ENCODE data around the gene KANK4.
A peak's percentile ranks its signal among the peaks of the same experiment; 100 is the strongest.

The KANK4 gene

GRCh38 chr1:62336638-62336994 lies 17.4 kb upstream of the KANK4 start:
- Histone ChIP-seq H2AFZ (ENCODE audit: low read length) (no peak overlapping the region), H3K36me3 (ENCODE audit: insufficient read depth, low read length) (no peaks in the 10 kb centered on the region), H3K4me3 (ENCODE audit: low read length, poor library complexity, severe bottlenecking) (no peak overlapping the region), H3F3A (ENCODE audit: low read depth) (no peaks in the 10 kb centered on the region), H4K20me1 (ENCODE audit: insufficient read depth, low read length, poor library complexity, severe bottlenecking) (no peaks in the 10 kb centered on the region), H3K9me3 (ENCODE audit: insufficient read depth, low read depth, low read length) (no peaks in the 10 kb centered on the region), H3K79me2 (ENCODE audit: insufficient read depth, low read length) (no peaks in the 10 kb centered on the region), H3K27me3 (ENCODE audit: insufficient read depth, low read length, poor library complexity, severe bottlenecking) (no peaks in the 10 kb centered on the region), H3K9me2 (replicated peaks; ENCODE audit: low read depth, low read length) (no peaks in the 10 kb centered on the region), H3K9ac (ENCODE audit: low read depth, low read length, poor library complexity, severe bottlenecking) (no peak overlapping the region), H3K4me1 (ENCODE audit: insufficient read depth, low read length, poor library complexity, severe bottlenecking) (peaks cover 15% of the 10 kb centered on the region), H3K4me2 (ENCODE audit: low read depth, low read length, poor library complexity, severe bottlenecking) (no peak overlapping the region)
- no peak for TF ChIP-seq CTCF (conservative IDR thresholded peaks at IDR 0.05; ENCODE audit: low read length)
- TF ChIP-seq EZH2phosphoT487 (IDR thresholded peaks at IDR 0.05; ENCODE audit: borderline replicate concordance): no peak

GRCh38 chr1:62335656-62336055 lies 16.4 kb upstream of the KANK4 start:
- Histone ChIP-seq H2AFZ (ENCODE audit: low read length) (no peak overlapping the region), H3K4me1 (ENCODE audit: insufficient read depth, low read length, poor library complexity, severe bottlenecking) (peaks cover 15% of the 10 kb centered on the region), H4K20me1 (ENCODE audit: insufficient read depth, low read length, poor library complexity, severe bottlenecking) (no peaks in the 10 kb centered on the region), H3K9me3 (ENCODE audit: insufficient read depth, low read depth, low read length) (no peaks in the 10 kb centered on the region), H3K36me3 (ENCODE audit: insufficient read depth, low read length) (no peaks in the 10 kb centered on the region), H3K9ac (ENCODE audit: low read depth, low read length, poor library complexity, severe bottlenecking) (no peak overlapping the region), H3K79me2 (ENCODE audit: insufficient read depth, low read length) (no peaks in the 10 kb centered on the region), H3K9me2 (replicated peaks; ENCODE audit: low read depth, low read length) (no peaks in the 10 kb centered on the region), H3K4me3 (ENCODE audit: low read length, poor library complexity, severe bottlenecking) (no peak overlapping the region), H3F3A (ENCODE audit: low read depth) (no peaks in the 10 kb centered on the region), H3K4me2 (ENCODE audit: low read depth, low read length, poor library complexity, severe bottlenecking) (no peak overlapping the region), H3K27me3 (ENCODE audit: insufficient read depth, low read length, poor library complexity, severe bottlenecking) (no peaks in the 10 kb centered on the region)
- TF ChIP-seq CTCF (conservative IDR thresholded peaks at IDR 0.05; ENCODE audit: low read length) (no peak; the same call in 1 of the 2 replicates), EZH2phosphoT487 (IDR thresholded peaks at IDR 0.05; ENCODE audit: borderline replicate concordance) (no peak)

GRCh38 chr1:62334434-62334985 lies 15.3 kb upstream of the KANK4 start:
- Histone ChIP-seq H4K20me1 (ENCODE audit: insufficient read depth, low read length, poor library complexity, severe bottlenecking) (no peaks in the 10 kb centered on the region), H3K9me3 (ENCODE audit: insufficient read depth, low read depth, low read length) (no peaks in the 10 kb centered on the region), H2AFZ (ENCODE audit: low read length) (no peak overlapping the region), H3K4me2 (ENCODE audit: low read depth, low read length, poor library complexity, severe bottlenecking) (no peak overlapping the region), H3K9me2 (replicated peaks; ENCODE audit: low read depth, low read length) (no peaks in the 10 kb centered on the region), H3K4me3 (ENCODE audit: low read length, poor library complexity, severe bottlenecking) (no peak overlapping the region), H3F3A (ENCODE audit: low read depth) (no peaks in the 10 kb centered on the region), H3K4me1 (ENCODE audit: insufficient read depth, low read length, poor library complexity, severe bottlenecking) (peaks cover 15% of the 10 kb centered on the region), H3K27me3 (ENCODE audit: insufficient read depth, low read length, poor library complexity, severe bottlenecking) (no peaks in the 10 kb centered on the region), H3K79me2 (ENCODE audit: insufficient read depth, low read length) (no peaks in the 10 kb centered on the region), H3K9ac (ENCODE audit: low read depth, low read length, poor library complexity, severe bottlenecking) (no peak overlapping the region), H3K36me3 (ENCODE audit: insufficient read depth, low read length) (no peaks in the 10 kb centered on the region)
- peak; percentile 29; the same call in 1 of the 2 replicates for TF ChIP-seq CTCF (conservative IDR thresholded peaks at IDR 0.05; ENCODE audit: low read length)
- no peak for TF ChIP-seq EZH2phosphoT487 (IDR thresholded peaks at IDR 0.05; ENCODE audit: borderline replicate concordance)

Data from Loucy (cell line).